HG03066 (cell line): Measurements from ENCODE around the gene COPA.
"Not testable (repeated sequence)": the region's sequence is repeated elsewhere in the genome, so short reads cannot be mapped to it uniquely, and the experiment has no call there.

ENCODE experiments used
- ATAC-seq: cut with Tn5 transposase; IDR thresholded peaks from one replicate; pipeline ENCODE4 v1.9.1; 2021; ENCODE audit warnings: low read depth; ENCODE audit not compliant: unreplicated experiment

COPA gene

GRCh38 chr1:160332516-160332915 lies 10.5 kb downstream of the COPA start:
- no peak for ATAC-seq

- no peak for ATAC-seq
These were observed 12.9 kb downstream of the COPA start for GRCh38 chr1:160330119-160330518.

GRCh38 chr1:160328184-160328583 lies 14.9 kb downstream of the COPA start:
- ATAC-seq, result no peak

GRCh38 chr1:160326418-160326817 lies 16.6 kb downstream of the COPA start:
- no peak for ATAC-seq

- no peak for ATAC-seq
These were observed 17.8 kb downstream of the COPA start for GRCh38 chr1:160325252-160325651.

GRCh38 chr1:160322831-160323230 lies 20.2 kb downstream of the COPA start:
- ATAC-seq, result no peak

- no peak for ATAC-seq
These were observed 27.7 kb downstream of the COPA start for GRCh38 chr1:160315359-160315758.

- ATAC-seq, result no peak
These were observed 33.5 kb downstream of the COPA start for GRCh38 chr1:160309571-160309970.

GRCh38 chr1:160309185-160309557 lies 33.9 kb downstream of the COPA start:
- ATAC-seq, result no peak

GRCh38 chr1:160308451-160309184 lies 34.4 kb downstream of the COPA start:
- ATAC-seq, result no peak

GRCh38 chr1:160307118-160307791 lies 35.8 kb downstream of the COPA start:
- no peak for ATAC-seq

- ATAC-seq, result no peak
These were observed 42.9 kb downstream of the COPA start for GRCh38 chr1:160300173-160300572.

- no peak for ATAC-seq
These were observed 47.0 kb downstream of the COPA start for GRCh38 chr1:160296036-160296435.

- no peak for ATAC-seq
These were observed 49.8 kb downstream of the COPA start for GRCh38 chr1:160293020-160293968.

- ATAC-seq, result no peak
These were observed 51.5 kb downstream of the COPA start for GRCh38 chr1:160291248-160292220.

- ATAC-seq, result not testable (repeated sequence)
These were observed 55.3 kb downstream of the COPA start for GRCh38 chr1:160287769-160288168.

GRCh38 chr1:160285506-160285905 lies 57.5 kb downstream of the COPA start:
- no peak for ATAC-seq

- peak; percentile 94 for ATAC-seq
These were observed 58.2 kb downstream of the COPA start, which contains the start of gene PEX19 for GRCh38 chr1:160284782-160285344. Gene PEX19 (minus strand): TSS chr1:160285133. CDS start chr1:160285124, 9 bp downstream.

GRCh38 chr1:160284220-160284781 lies 58.7 kb downstream of the COPA start:
- no peak for ATAC-seq
